Mesothelial cell of epicardium (in vitro differentiated cells): ENCODE measurements around the gene TNXB. TPM values are rescaled to one million over a fixed set of nuclear protein-coding genes. Genes with fewer than 3 reads are reported as not detected.

ENCODE experiments used
- DNase-seq, 2 experiments: peaks; one replicate each; pipeline ENCODE4 v3.0.0; 2021; ENCODE audit warnings: low spot score in 2 of 2; ENCODE audit not compliant: unreplicated experiment in 2 of 2
- H3K27ac Mint-ChIP-seq: 2 replicates; pipeline ENCODE4 v1.8.0; 2021; ENCODE audit warnings: mixed read lengths
- H3K27me3 Mint-ChIP-seq: 2 replicates; pipeline ENCODE4 v1.8.0; 2021; ENCODE audit warnings: low read depth, mixed read lengths
- H3K36me3 Mint-ChIP-seq: 2 replicates; pipeline ENCODE4 v1.8.0; 2021; ENCODE audit warnings: mixed read lengths
- H3K4me1 Mint-ChIP-seq: 2 replicates; pipeline ENCODE4 v1.8.0; 2021; ENCODE audit warnings: mixed read lengths
- H3K4me3 Mint-ChIP-seq: 2 replicates; pipeline ENCODE4 v1.8.0; 2021; ENCODE audit warnings: mild to moderate bottlenecking, moderate library complexity, mixed read lengths
- H3K9me3 Mint-ChIP-seq: 2 replicates; pipeline ENCODE4 v1.8.0; 2021; ENCODE audit warnings: mixed read lengths
- CTCF ChIP-seq: fragments of 200-600 bp; sonication (generic); IDR thresholded peaks from one replicate; pipeline ENCODE4 v1.5.0; 2021; ENCODE audit warnings: antibody characterized with exemption; ENCODE audit not compliant: unreplicated experiment
- total RNA-seq: library from RNA; stranded (reverse); gene quantifications from 3 replicates; pipeline ENCODE4 v1.2.1, GENCODE V29; 2021

The TNXB gene
- total RNA-seq, 1 donor from 2014 or later = 13.9 TPM

GRCh38 chr6:32140420-32141046 lies 31.4 kb upstream of the TNXB start:
- H3K9me3 Mint-ChIP-seq = no peaks in the 10 kb centered on the region
- no peak overlapping the region for H3K4me3 Mint-ChIP-seq
- no peaks in the 10 kb centered on the region for H3K36me3 Mint-ChIP-seq
- peaks cover 4% of the 10 kb centered on the region for H3K27me3 Mint-ChIP-seq
- H3K27ac Mint-ChIP-seq = no peak overlapping the region
- TF ChIP-seq CTCF = no peak
- DNase-seq = no peak
- H3K4me1 Mint-ChIP-seq = peaks cover 7% of the 10 kb centered on the region

- DNase-seq = no peak
- H3K9me3 Mint-ChIP-seq = no peaks in the 10 kb centered on the region
- no peaks in the 10 kb centered on the region for H3K36me3 Mint-ChIP-seq
- no peak for TF ChIP-seq CTCF
- H3K27me3 Mint-ChIP-seq = peaks cover 10% of the 10 kb centered on the region
- H3K27ac Mint-ChIP-seq = peak overlapping the region; percentile 30
- no peak overlapping the region for H3K4me3 Mint-ChIP-seq
- H3K4me1 Mint-ChIP-seq = peaks cover 5% of the 10 kb centered on the region
These were observed 30.5 kb upstream of the TNXB start for GRCh38 chr6:32139590-32139989.

GRCh38 chr6:32137454-32137853 lies 28.3 kb upstream of the TNXB start:
- Mint-ChIP-seq H3K9me3 (no peaks in the 10 kb centered on the region), H3K27ac (no peak overlapping the region), H3K36me3 (no peaks in the 10 kb centered on the region), H3K4me3 (no peak overlapping the region), H3K27me3 (peaks cover 14% of the 10 kb centered on the region), H3K4me1 (no peaks in the 10 kb centered on the region)
- DNase-seq = no peak
- no peak for TF ChIP-seq CTCF

DNA sequence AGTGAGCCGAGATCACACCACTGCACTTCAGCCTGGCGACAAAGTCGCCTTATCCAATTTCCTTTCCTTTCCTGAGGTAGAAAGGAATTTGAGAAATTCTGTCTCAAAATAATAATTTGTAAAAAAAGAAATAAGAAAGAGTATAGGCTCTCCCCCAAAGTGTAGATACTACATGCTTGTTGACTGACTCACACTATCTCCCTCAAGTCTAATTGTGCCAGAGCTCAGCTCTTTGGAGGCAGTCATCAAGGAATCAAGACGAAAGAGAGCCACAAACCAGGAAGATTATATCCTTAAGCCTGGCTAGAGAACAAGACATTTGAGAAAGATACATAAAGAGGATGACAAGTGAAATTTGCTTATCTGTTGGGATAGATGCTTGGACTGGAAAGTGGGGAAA lies 24.6 kb upstream of the TNXB start:
- H3K27ac Mint-ChIP-seq = no peak overlapping the region

GRCh38 chr6:32132110-32132509 lies 23.0 kb upstream of the TNXB start:
- Mint-ChIP-seq H3K9me3 (no peaks in the 10 kb centered on the region), H3K36me3 (no peaks in the 10 kb centered on the region), H3K4me1 (peaks cover 25% of the 10 kb centered on the region), H3K27ac (no peak overlapping the region), H3K4me3 (peak overlapping the region; percentile 1), H3K27me3 (peaks cover 14% of the 10 kb centered on the region)
- no peak for DNase-seq
- no peak for TF ChIP-seq CTCF

More for the DNA sequence above, 24.6 kb upstream of the TNXB start:
- no peaks in the 10 kb centered on the region for H3K9me3 Mint-ChIP-seq
- H3K4me3 Mint-ChIP-seq = no peak overlapping the region
- H3K36me3 Mint-ChIP-seq = no peaks in the 10 kb centered on the region
- peaks cover 12% of the 10 kb centered on the region for H3K4me1 Mint-ChIP-seq
- no peak for DNase-seq
- H3K27me3 Mint-ChIP-seq = peaks cover 14% of the 10 kb centered on the region
- no peak for TF ChIP-seq CTCF
